Umbilical cord (tissue), 2 donors: ENCODE data around the gene SH2D1A. TPM values are rescaled to one million over a fixed set of nuclear protein-coding genes. Genes with fewer than 3 reads are reported as not detected.
A peak's percentile ranks its signal among the peaks of the same experiment; 100 is the strongest.
"Not testable (repeated sequence)": the region's sequence is repeated elsewhere in the genome, so short reads cannot be mapped to it uniquely, and the experiment has no call there.

ENCODE experiments used
- DNase-seq: peaks from one replicate; pipeline ENCODE4 v3.0.0-alpha.2; 2015; ENCODE audit warnings: low spot score
- total RNA-seq: library from RNA; depleted of rRNA; stranded (reverse); fragments of >200 nt; gene quantifications from one replicate; pipeline ENCODE4 v1.2.3, GENCODE V29; 2014; ENCODE audit warnings: low replicate concordance; ENCODE audit not compliant: insufficient read depth

Gene SH2D1A
- total RNA-seq, 1 donor from 2014 or later: 1.2 TPM

- DNase-seq: no peak
Observed at GRCh38 chrX:124354648-124355047, 8.3 kb downstream of the SH2D1A start.

GRCh38 chrX:124358800-124359383 is 12.5 kb downstream of the SH2D1A start:
- DNase-seq: no peak

GRCh38 chrX:124362072-124362471 is 15.7 kb downstream of the SH2D1A start:
- DNase-seq: no peak

GRCh38 chrX:124362761-124363160 is 16.4 kb downstream of the SH2D1A start:
- no peak for DNase-seq

GRCh38 chrX:124369722-124370121 is 23.4 kb downstream of the SH2D1A start:
- no peak for DNase-seq

- DNase-seq: no peak
Observed at GRCh38 chrX:124373348-124373747, 27.0 kb downstream of the SH2D1A start.

- DNase-seq: no peak
Observed at GRCh38 chrX:124378643-124379042, 32.3 kb downstream of the SH2D1A start.

GRCh38 chrX:124383354-124383753 is 37.0 kb downstream of the SH2D1A start:
- no peak for DNase-seq

GRCh38 chrX:124386401-124386800 is 40.0 kb downstream of the SH2D1A start:
- DNase-seq: no peak

- peak; percentile 46 for DNase-seq
Observed at GRCh38 chrX:124388562-124388961, 42.2 kb downstream of the SH2D1A start.

- no peak for DNase-seq
Observed at GRCh38 chrX:124392794-124393193, 46.4 kb downstream of the SH2D1A start.

GRCh38 chrX:124393238-124393637 is 46.9 kb downstream of the SH2D1A start:
- DNase-seq: no peak

GRCh38 chrX:124393659-124394058 is 47.3 kb downstream of the SH2D1A start:
- no peak for DNase-seq

- no peak for DNase-seq
Observed at GRCh38 chrX:124395145-124395880, 49.0 kb downstream of the SH2D1A start.

- no peak for DNase-seq
Observed at GRCh38 chrX:124401696-124402095, 55.3 kb downstream of the SH2D1A start.

GRCh38 chrX:124405868-124406267 is 59.5 kb downstream of the SH2D1A start:
- no peak for DNase-seq

GRCh38 chrX:124406294-124407014 is 60.1 kb downstream of the SH2D1A start:
- peak; percentile 77 for DNase-seq

GRCh38 chrX:124407226-124407625 is 60.9 kb downstream of the SH2D1A start:
- no peak for DNase-seq

GRCh38 chrX:124408380-124408779 is 62.0 kb downstream of the SH2D1A start:
- not testable (repeated sequence) for DNase-seq

- no peak for DNase-seq
Observed at GRCh38 chrX:124413244-124413643, 66.9 kb downstream of the SH2D1A start.

- no peak for DNase-seq
Observed at GRCh38 chrX:124414281-124414680, 67.9 kb downstream of the SH2D1A start.

GRCh38 chrX:124415115-124415800 is 68.9 kb downstream of the SH2D1A start:
- DNase-seq: no peak
